Measurements from ENCODE around the gene ALK.

Gene ALK

GRCh38 chr2:29567906-29568520 lies 353.4 kb downstream of the ALK start:
- no peak overlapping the region for H3K4me3 ChIP-seq
- no peak overlapping the region for H3K27ac ChIP-seq

- Histone ChIP-seq H3K4me3 (no peak overlapping the region), H3K27ac (no peak overlapping the region)
Observed at GRCh38 chr2:29563697-29564096, 357.7 kb downstream of the ALK start.

GRCh38 chr2:29562896-29563295 lies 358.5 kb downstream of the ALK start:
- no peak overlapping the region for H3K27ac ChIP-seq
- no peak overlapping the region for H3K4me3 ChIP-seq

- Histone ChIP-seq H3K4me3 (no peak overlapping the region), H3K27ac (no peak overlapping the region)
Observed at GRCh38 chr2:29562319-29562718, 359.1 kb downstream of the ALK start.

- no peak overlapping the region for H3K4me3 ChIP-seq
- no peak overlapping the region for H3K27ac ChIP-seq
Observed at GRCh38 chr2:29561628-29562027, 359.8 kb downstream of the ALK start.

GRCh38 chr2:29561181-29561580 lies 360.2 kb downstream of the ALK start:
- no peak overlapping the region for H3K27ac ChIP-seq

GRCh38 chr2:29560566-29560965 lies 360.8 kb downstream of the ALK start:
- Histone ChIP-seq H3K4me3 (no peak overlapping the region), H3K27ac (no peak overlapping the region)

More at GRCh38 chr2:29561181-29561580, 360.2 kb downstream of the ALK start:
- no peak overlapping the region for H3K4me3 ChIP-seq

- Histone ChIP-seq H3K27ac (no peak overlapping the region), H3K4me3 (no peak overlapping the region)
Observed at GRCh38 chr2:29560030-29560429, 361.4 kb downstream of the ALK start.

GRCh38 chr2:29559578-29559977 lies 361.8 kb downstream of the ALK start:
- Histone ChIP-seq H3K4me3 (no peak overlapping the region), H3K27ac (no peak overlapping the region)

- Histone ChIP-seq H3K4me3 (no peak overlapping the region), H3K27ac (no peak overlapping the region)
Observed at GRCh38 chr2:29558097-29558496, 363.3 kb downstream of the ALK start.

- no peak overlapping the region for H3K4me3 ChIP-seq
- no peak overlapping the region for H3K27ac ChIP-seq
Observed at GRCh38 chr2:29557268-29557667, 364.1 kb downstream of the ALK start.

GRCh38 chr2:29549069-29549380 lies 372.4 kb downstream of the ALK start:
- Histone ChIP-seq H3K4me3 (no peak overlapping the region), H3K27ac (no peak overlapping the region)

- Histone ChIP-seq H3K4me3 (no peak overlapping the region), H3K27ac (no peak overlapping the region)
Observed at GRCh38 chr2:29544917-29545316, 376.5 kb downstream of the ALK start.

GRCh38 chr2:29544031-29544430 lies 377.4 kb downstream of the ALK start:
- Histone ChIP-seq H3K27ac (no peak overlapping the region), H3K4me3 (no peak overlapping the region)

GRCh38 chr2:29535188-29535587 lies 386.2 kb downstream of the ALK start:
- Histone ChIP-seq H3K4me3 (no peak overlapping the region), H3K27ac (no peak overlapping the region)

GRCh38 chr2:29532436-29532835 lies 388.9 kb downstream of the ALK start:
- Histone ChIP-seq H3K27ac (no peak overlapping the region), H3K4me3 (no peak overlapping the region)

GRCh38 chr2:29531626-29532025 lies 389.8 kb downstream of the ALK start:
- H3K4me3 ChIP-seq: no peak overlapping the region
- H3K27ac ChIP-seq: no peak overlapping the region

GRCh38 chr2:29530281-29530680 lies 391.1 kb downstream of the ALK start:
- Histone ChIP-seq H3K27ac (no peak overlapping the region), H3K4me3 (no peak overlapping the region)

- no peak overlapping the region for H3K4me3 ChIP-seq
- no peak overlapping the region for H3K27ac ChIP-seq
Observed at GRCh38 chr2:29528891-29529520, 392.4 kb downstream of the ALK start.

- H3K27ac ChIP-seq: no peak overlapping the region
- no peak overlapping the region for H3K4me3 ChIP-seq
Observed at GRCh38 chr2:29528371-29528770, 393.0 kb downstream of the ALK start.

- H3K4me3 ChIP-seq: no peak overlapping the region
- H3K27ac ChIP-seq: no peak overlapping the region
Observed at GRCh38 chr2:29527947-29528346, 393.4 kb downstream of the ALK start.

All from skin epidermis (tissue), 12 donors.